Esophagus squamous epithelium (tissue), 4 donors: Measurements from ENCODE around the gene MRPL51.

ENCODE experiments used
- CTCF ChIP-seq, 6 experiments: fragments of 450-650 bp in 4 of 6; fragments of 200-600 bp in 2 of 6; sonication (generic) in 2 of 6; IDR thresholded peaks; one replicate each; pipeline ENCODE4 v1.5.1; 2016 to 2019; ENCODE audit warnings: antibody characterized with exemption in 6 of 6, mild to moderate bottlenecking in 4 of 6, moderate library complexity in 4 of 6
- POLR2A ChIP-seq, 4 donors: fragments of 450-650 bp; IDR thresholded peaks; one replicate each; pipeline ENCODE4 v1.6.1; 2017; ENCODE audit warnings: antibody characterized with exemption in 4 of 4, mild to moderate bottlenecking in 4 of 4, moderate library complexity in 3 of 4

DNA sequence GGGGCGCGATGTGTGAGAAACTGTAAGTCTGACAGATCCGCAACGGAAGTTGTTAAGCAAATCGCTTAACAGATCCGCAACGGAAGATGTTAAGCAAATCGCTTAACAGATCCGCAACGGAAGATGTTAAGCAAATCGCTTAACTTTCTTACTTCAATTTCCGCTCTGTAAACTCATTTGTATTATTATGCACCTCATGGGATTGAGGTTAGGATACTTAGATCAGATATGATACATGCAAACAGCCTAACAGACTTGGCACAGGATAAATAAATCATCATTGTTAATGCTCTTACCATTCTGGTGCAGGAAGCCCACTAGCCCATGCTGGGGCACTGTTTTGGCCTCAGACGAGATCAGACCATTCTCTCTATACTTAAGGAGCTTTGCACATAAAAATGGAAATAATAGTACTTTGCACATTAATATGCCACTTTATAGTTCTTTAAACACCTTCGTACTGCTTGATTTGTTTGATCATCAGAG lies 1.2 kb upstream of the MRPL51 start:
- no peak for TF ChIP-seq CTCF (IDR thresholded peaks at IDR 0.05)
- no peak for TF ChIP-seq POLR2A (IDR thresholded peaks at IDR 0.05)
